ENCODE measurements around the gene KNTC1.

DNA sequence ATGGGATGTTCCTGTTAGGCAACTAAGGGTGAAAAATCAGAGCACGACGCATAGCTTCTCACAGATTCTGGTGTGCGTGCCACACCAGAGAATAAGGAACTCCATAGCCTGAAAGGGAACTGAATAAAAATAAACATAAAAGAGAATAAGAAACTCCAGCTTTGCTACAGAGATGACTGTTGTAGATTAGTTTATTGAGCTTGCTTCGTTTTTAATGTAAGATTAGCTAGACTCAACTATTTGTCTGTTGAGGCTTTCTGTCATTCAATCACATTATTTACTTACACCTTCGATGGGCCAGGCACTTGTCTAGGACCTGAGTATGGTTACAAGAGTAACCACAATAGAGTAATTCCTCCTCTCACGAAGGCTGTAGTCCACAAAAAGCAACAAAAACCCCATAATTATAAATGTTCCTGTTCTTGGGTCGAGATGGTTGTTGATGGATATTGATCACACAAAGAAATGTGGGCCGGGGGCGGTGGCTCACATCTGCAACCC, 25.5 kb upstream of the KNTC1 start:
- TF ChIP-seq POLR2A (IDR thresholded peaks at IDR 0.05; ENCODE audit: low read length) (no peak), GATA1 (IDR thresholded peaks at IDR 0.05; ENCODE audit: low read depth, low read length) (no peak)
